Peyer's patch (tissue), 4 donors: ENCODE results near the gene WDR86. TPM values are rescaled to one million over a fixed set of nuclear protein-coding genes. Genes with fewer than 3 reads are reported as not detected.

Experiments
- DNase-seq, 3 donors: peaks; one replicate each; pipeline ENCODE4 v3.0.0-alpha.2; 2017 to 2019
- H3K27ac ChIP-seq, 4 donors: fragments of 200-600 bp; sonication (generic); one replicate each; pipeline ENCODE4 v1.5.1; 2016 to 2019
- H3K27me3 ChIP-seq, 2 donors: fragments of 200-600 bp; sonication (generic); one replicate each; pipeline ENCODE4 v1.5.1; 2019
- H3K36me3 ChIP-seq, 3 donors: fragments of 200-600 bp; sonication (generic); one replicate each; pipeline ENCODE4 v1.5.1; 2016 to 2019
- H3K4me1 ChIP-seq, 4 donors: fragments of 200-600 bp; sonication (generic); one replicate each; pipeline ENCODE4 v1.5.1; 2016 to 2019
- H3K4me3 ChIP-seq, 4 donors: fragments of 200-600 bp; sonication (generic); 1 replicate in 3 of 4; 2 replicates in 1 of 4; pipeline ENCODE4 v1.5.1; 2016 to 2019; ENCODE audit warnings: mild to moderate bottlenecking in 1 of 4
- H3K9me3 ChIP-seq, 4 donors: fragments of 200-600 bp; sonication (generic); one replicate each; pipeline ENCODE4 v1.5.1; 2016 to 2019; ENCODE audit warnings: mild to moderate bottlenecking in 1 of 4
- POLR2A ChIP-seq, 2 donors: fragments of 450-650 bp; IDR thresholded peaks; one replicate each; pipeline ENCODE4 v1.5.1; 2017; ENCODE audit warnings: antibody characterized with exemption in 2 of 2, mild to moderate bottlenecking in 2 of 2, moderate library complexity in 2 of 2
- total RNA-seq, 4 donors: library from RNA; depleted of rRNA; stranded (reverse); fragments of >200 nt; gene quantifications; one replicate each; pipeline ENCODE4 v1.1.0, GENCODE V29; 2016
- TF ChIP-seq, protein P1 (sequence below), 6 experiments: fragments of 450-650 bp in 4 of 6; fragments of 200-600 bp in 2 of 6; sonication (generic) in 1 of 6; IDR thresholded peaks; one replicate each; pipeline ENCODE4 v1.5.1; 2017 to 2019; ENCODE audit warnings: antibody characterized with exemption in 6 of 6, mild to moderate bottlenecking in 3 of 6, moderate library complexity in 1 of 6

WDR86 gene
- total RNA-seq, 4 donors from 2014 or later: 5.9 to 13.2 (median 6.6) TPM; not detected in 1

DNA sequence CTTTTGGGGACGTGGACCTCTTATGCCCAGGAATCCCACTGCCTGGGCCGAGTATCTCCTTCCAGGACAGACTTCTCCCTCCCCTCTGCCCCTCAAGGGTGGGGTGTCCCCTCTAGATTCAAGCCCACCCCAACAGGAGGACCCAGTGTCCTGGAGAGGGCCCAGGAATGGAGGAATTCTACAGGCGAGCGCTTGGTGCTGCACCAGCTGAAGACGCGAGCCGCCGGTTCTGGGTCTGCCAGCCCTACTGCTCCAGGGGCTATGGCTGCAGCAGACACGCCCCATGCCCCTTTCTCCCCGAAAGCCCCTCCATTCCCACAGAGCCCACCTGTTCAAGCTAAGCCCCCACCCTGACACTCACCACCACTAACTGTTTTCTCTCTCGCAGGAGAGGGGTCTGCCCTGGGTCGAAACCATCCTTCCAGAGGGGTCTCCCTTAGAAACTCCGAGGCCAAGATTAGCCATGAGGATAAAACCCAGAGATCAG lies 21.5 kb upstream of the WDR86 start:
- Histone ChIP-seq H3K27ac (no peak overlapping the region), H3K4me1 (peaks cover 0 to 6% (median 0%) of the 10 kb centered on the region in 4 donors), H3K4me3 (no peak overlapping the region), H3K27me3 (no peaks in the 10 kb centered on the region), H3K36me3 (no peaks in the 10 kb centered on the region), H3K9me3 (no peaks in the 10 kb centered on the region)
- no peak for DNase-seq
- TF ChIP-seq POLR2A (IDR thresholded peaks at IDR 0.05): no peak
- TF ChIP-seq, protein P1, sequence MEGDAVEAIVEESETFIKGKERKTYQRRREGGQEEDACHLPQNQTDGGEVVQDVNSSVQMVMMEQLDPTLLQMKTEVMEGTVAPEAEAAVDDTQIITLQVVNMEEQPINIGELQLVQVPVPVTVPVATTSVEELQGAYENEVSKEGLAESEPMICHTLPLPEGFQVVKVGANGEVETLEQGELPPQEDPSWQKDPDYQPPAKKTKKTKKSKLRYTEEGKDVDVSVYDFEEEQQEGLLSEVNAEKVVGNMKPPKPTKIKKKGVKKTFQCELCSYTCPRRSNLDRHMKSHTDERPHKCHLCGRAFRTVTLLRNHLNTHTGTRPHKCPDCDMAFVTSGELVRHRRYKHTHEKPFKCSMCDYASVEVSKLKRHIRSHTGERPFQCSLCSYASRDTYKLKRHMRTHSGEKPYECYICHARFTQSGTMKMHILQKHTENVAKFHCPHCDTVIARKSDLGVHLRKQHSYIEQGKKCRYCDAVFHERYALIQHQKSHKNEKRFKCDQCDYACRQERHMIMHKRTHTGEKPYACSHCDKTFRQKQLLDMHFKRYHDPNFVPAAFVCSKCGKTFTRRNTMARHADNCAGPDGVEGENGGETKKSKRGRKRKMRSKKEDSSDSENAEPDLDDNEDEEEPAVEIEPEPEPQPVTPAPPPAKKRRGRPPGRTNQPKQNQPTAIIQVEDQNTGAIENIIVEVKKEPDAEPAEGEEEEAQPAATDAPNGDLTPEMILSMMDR (IDR thresholded peaks at IDR 0.05): no peak

DNA sequence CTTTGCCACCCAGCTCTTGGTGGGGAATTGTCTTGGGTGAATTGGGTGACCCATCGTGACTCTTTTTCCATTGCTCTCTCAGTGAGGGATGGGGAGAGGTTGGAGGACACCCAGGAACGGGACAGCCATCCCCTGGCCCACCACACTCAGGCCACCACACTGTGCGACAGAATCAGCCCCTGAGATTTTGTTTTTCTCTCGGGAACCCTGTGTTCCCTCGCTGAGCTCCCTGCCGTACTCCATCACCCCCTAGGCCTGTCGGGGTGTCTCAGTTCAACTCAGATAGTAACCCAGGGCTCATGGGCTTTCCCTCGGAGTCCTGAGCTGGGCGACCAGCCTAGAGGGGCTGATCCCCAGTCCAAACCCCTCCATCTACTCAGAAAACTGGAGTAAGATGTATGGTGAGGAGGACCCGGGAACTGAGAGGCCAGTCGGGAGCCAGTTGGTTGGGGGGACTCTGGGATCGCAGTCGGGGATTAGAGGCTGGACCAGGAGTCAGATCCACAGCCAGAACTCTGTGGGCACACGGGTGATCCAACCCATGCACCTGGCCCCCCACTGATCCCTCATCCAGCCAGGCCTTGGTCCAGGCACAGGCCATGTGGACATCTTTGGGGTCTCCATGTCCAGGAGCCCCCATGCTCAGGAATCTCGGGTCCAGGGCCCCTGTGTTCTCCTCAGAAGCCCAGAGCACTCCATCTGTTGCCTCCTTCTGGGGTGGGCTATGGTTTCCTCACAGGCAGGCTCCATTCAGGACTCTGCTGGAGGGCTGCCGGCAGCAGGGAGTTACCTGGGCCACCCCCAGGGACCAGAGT lies 20.8 kb upstream of the WDR86 start:
- no peak overlapping the region for H3K27ac ChIP-seq
- TF ChIP-seq, protein P1 (IDR thresholded peaks at IDR 0.05): no peak

DNA sequence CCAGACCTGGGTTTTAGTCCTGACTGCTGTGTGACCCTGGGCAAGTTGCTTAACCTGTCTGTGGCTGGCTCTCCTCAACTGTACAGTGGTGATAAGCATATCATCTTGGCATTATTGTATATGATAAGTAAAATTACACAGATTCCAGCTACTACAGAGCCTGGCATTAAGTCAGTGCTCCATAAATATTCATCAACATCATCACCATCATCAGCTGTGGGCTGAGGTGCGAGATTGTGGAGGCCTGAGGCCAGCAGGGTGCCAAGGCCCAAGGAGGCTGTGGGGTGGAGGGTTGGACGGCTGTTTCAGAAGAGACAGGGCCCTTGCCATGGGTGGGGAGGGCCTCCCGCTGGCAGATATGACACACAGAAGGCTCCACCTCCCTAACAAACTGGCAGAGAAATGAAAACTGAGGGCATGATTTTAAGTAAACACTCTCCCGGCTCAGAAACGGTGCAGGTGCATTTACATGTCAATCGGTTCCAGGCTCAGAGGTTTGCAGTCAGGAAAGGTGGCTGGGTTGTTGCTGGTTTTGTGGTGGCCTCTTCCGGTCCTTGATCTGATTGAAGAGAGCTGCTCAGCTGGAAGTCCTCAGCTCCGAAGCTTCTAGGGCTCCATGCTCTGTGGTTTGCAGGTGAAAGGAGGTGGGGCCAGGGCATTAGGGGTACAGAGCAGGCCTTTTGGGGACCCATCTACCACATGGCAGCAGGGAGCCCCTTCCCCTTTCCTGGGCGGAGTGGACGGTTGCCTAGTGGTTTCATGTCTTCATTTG lies 19.9 kb upstream of the WDR86 start:
- H3K36me3 ChIP-seq: no peaks in the 10 kb centered on the region
- H3K27ac ChIP-seq: peak overlapping the region in 2 of 4 donors; percentile 39 to 58
- TF ChIP-seq POLR2A (IDR thresholded peaks at IDR 0.05): no peak
- H3K4me1 ChIP-seq: peaks cover 0 to 6% (median 0%) of the 10 kb centered on the region in 4 donors
- no peaks in the 10 kb centered on the region for H3K9me3 ChIP-seq
- H3K4me3 ChIP-seq: no peak overlapping the region
- no peaks in the 10 kb centered on the region for H3K27me3 ChIP-seq
- DNase-seq: peak in 2 of 3 donors; percentile 61 to 77

More for the DNA sequence above, 20.8 kb upstream of the WDR86 start:
- DNase-seq: no peak
- no peaks in the 10 kb centered on the region for H3K9me3 ChIP-seq
- H3K4me3 ChIP-seq: no peak overlapping the region
- H3K36me3 ChIP-seq: no peaks in the 10 kb centered on the region
- H3K27me3 ChIP-seq: no peaks in the 10 kb centered on the region
- peaks cover 0 to 6% (median 0%) of the 10 kb centered on the region in 4 donors for H3K4me1 ChIP-seq

DNA sequence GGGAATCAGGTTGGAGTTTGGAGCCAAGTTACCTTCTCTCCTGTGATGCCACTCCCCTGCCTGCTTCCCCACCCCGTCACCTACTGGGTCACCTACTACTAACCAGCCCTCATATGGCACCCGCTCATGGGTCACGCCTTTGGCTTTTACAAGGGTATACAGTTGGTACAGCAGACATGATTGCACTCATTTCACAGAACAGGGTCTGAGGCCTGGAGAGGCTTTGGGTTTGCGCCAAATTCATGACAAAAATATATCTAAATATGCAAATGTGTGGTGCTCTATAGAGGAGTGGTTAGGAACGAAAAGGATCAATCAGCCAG lies 19.4 kb upstream of the WDR86 start:
- TF ChIP-seq POLR2A (IDR thresholded peaks at IDR 0.05): no peak
- TF ChIP-seq, protein P1 (IDR thresholded peaks at IDR 0.05): no peak
- Histone ChIP-seq H3K4me1 (peaks cover 0 to 6% (median 0%) of the 10 kb centered on the region in 4 donors), H3K27ac (peak overlapping the region in 3 of 4 donors; percentile 39 to 58 (median 58)), H3K36me3 (no peaks in the 10 kb centered on the region), H3K27me3 (no peaks in the 10 kb centered on the region), H3K4me3 (no peak overlapping the region), H3K9me3 (no peaks in the 10 kb centered on the region)
- DNase-seq: no peak

DNA sequence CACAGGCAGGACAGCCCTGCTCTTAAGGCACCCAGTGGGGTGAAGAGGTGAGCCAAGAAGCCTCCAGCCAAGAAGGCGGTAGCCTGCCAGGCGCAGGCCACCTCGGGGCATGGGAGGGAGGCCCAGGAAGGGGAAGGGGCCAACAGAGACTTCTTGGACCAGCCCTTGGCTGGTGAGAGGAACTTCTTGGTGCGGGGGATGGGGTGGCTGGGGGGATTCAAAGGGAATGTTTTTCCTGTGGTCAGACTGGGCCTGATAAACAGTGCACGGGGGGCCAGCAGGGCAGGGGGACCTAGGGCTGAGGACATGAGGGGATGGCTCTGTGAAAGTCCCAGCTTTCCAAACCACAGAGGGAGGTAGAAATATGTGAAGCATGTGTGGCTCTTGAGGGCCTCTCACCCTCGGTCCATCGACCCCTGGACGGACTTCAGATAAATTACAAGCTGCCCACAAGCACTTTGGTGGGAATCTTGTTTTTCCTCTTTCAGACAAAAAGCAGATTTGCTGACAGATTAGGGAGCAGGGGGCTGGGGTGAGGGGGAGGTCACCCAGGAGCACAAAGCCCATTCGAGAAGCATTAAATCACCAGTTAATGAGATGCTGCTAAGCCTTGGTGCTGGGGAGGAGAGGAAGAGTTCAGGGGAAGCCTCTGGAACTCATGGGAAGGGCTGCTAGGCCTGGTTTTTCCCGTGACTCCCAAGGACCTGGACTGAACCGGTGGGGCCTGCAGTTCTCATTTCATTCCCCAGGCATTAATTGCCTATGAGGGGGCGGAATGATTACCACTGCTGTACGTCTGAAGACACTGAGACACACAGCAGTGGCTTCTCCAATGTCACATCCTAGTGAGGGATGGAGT lies 18.8 kb upstream of the WDR86 start:
- Histone ChIP-seq H3K4me1 (peaks cover 0 to 6% (median 0%) of the 10 kb centered on the region in 4 donors), H3K27me3 (no peaks in the 10 kb centered on the region), H3K27ac (peak overlapping the region in 3 of 4 donors; percentile 39 to 58 (median 58)), H3K4me3 (no peak overlapping the region), H3K36me3 (no peaks in the 10 kb centered on the region), H3K9me3 (no peaks in the 10 kb centered on the region)
- TF ChIP-seq, protein P1 (IDR thresholded peaks at IDR 0.05): no peak
- no peak for TF ChIP-seq POLR2A (IDR thresholded peaks at IDR 0.05)
- no peak for DNase-seq
